Astrocyte of the spinal cord (primary cell): ENCODE measurements around the gene MAP3K3.

Experiments used
- DNase-seq: peaks from one replicate; pipeline ENCODE4 v3.0.0; 2011; ENCODE audit warnings: low read depth, low spot score
- H3K4me3 ChIP-seq: 2 replicates; pipeline ENCODE4 v1.5.1; 2011; ENCODE audit warnings: low read depth, mild to moderate bottlenecking, low read length, moderate library complexity
- CTCF ChIP-seq: IDR thresholded peaks from 2 replicates; pipeline ENCODE4 v1.5.1; 2012; ENCODE audit warnings: low read depth, mild to moderate bottlenecking, low read length, inconsistent platforms
- in situ Hi-C: cut with HindIII; loops from 2 replicates; pipeline ENCODE4 v1.10.0; 2017; ENCODE audit warnings: low sequenced_read_pairs

Gene MAP3K3

GRCh38 chr17:63631062-63631461 is 8.8 kb downstream of the MAP3K3 start:
- DNase-seq = no peak
- no peak for TF ChIP-seq CTCF
- no peak overlapping the region for H3K4me3 ChIP-seq
- in situ Hi-C loops = no loop called here

GRCh38 chr17:63631626-63632025 is 9.4 kb downstream of the MAP3K3 start:
- no peak for TF ChIP-seq CTCF

GRCh38 chr17:63633742-63634141 is 11.5 kb downstream of the MAP3K3 start:
- in situ Hi-C loops = no loop called here
- no peak overlapping the region for H3K4me3 ChIP-seq
- no peak for TF ChIP-seq CTCF

More at GRCh38 chr17:63631626-63632025, 9.4 kb downstream of the MAP3K3 start:
- in situ Hi-C loops = no loop called here
- H3K4me3 ChIP-seq = no peak overlapping the region
- DNase-seq = no peak

GRCh38 chr17:63634163-63634562 is 11.9 kb downstream of the MAP3K3 start:
- TF ChIP-seq CTCF = no peak
- DNase-seq = peak; percentile 18
- in situ Hi-C loops = no loop called here
- no peak overlapping the region for H3K4me3 ChIP-seq

More at GRCh38 chr17:63633742-63634141, 11.5 kb downstream of the MAP3K3 start:
- DNase-seq = no peak

- in situ Hi-C loops = no loop called here
- no peak overlapping the region for H3K4me3 ChIP-seq
- TF ChIP-seq CTCF = no peak
- no peak for DNase-seq
These were observed 12.6 kb downstream of the MAP3K3 start for GRCh38 chr17:63634816-63635215.

- no peak for DNase-seq
- no peak for TF ChIP-seq CTCF
- no peak overlapping the region for H3K4me3 ChIP-seq
- in situ Hi-C loops = no loop called here
These were observed 13.1 kb downstream of the MAP3K3 start for GRCh38 chr17:63635290-63635689.

- in situ Hi-C loops = no loop called here
- TF ChIP-seq CTCF = no peak
These were observed 13.6 kb downstream of the MAP3K3 start for GRCh38 chr17:63635787-63636186.

More at GRCh38 chr17:63635787-63636186, 13.6 kb downstream of the MAP3K3 start:
- no peak for DNase-seq
- no peak overlapping the region for H3K4me3 ChIP-seq
